Osteoblast (primary cell): Measurements from ENCODE around the gene KREMEN1. TPM values are rescaled to one million over a fixed set of nuclear protein-coding genes. Genes with fewer than 3 reads are reported as not detected.

ENCODE experiments used
- DNase-seq: peaks from one replicate; pipeline ENCODE4 v3.0.0; 2011; ENCODE audit warnings: low spot score, mixed read lengths; ENCODE audit not compliant: insufficient read length; ENCODE audit errors: missing footprints
- H2AFZ ChIP-seq: 2 replicates; pipeline ENCODE4 v1.6.0; 2011; ENCODE audit warnings: mild to moderate bottlenecking, low read length
- H3K27ac ChIP-seq: 2 replicates; pipeline ENCODE4 v1.5.1; 2011; ENCODE audit warnings: mild to moderate bottlenecking, low read depth, low read length, moderate library complexity
- H3K27me3 ChIP-seq: 2 replicates; pipeline ENCODE4 v1.6.0; 2012; ENCODE audit warnings: mild to moderate bottlenecking, control low read depth, inconsistent platforms, low read length, moderate library complexity; ENCODE audit not compliant: insufficient read depth
- H3K36me3 ChIP-seq: 2 replicates; pipeline ENCODE4 v1.5.1; 2011; ENCODE audit warnings: mild to moderate bottlenecking, low read length, control low read depth, moderate library complexity; ENCODE audit not compliant: insufficient read depth
- H3K4me1 ChIP-seq: 2 replicates; pipeline ENCODE4 v1.5.1; 2011; ENCODE audit warnings: mild to moderate bottlenecking, low read length, control low read depth, moderate library complexity; ENCODE audit not compliant: insufficient read depth
- H3K4me2 ChIP-seq: 2 replicates; pipeline ENCODE4 v1.6.0; 2011; ENCODE audit warnings: mild to moderate bottlenecking, low read length; ENCODE audit not compliant: insufficient read depth
- H3K4me3 ChIP-seq: fragments of 200-600 bp; sonication (generic); 3 replicates; pipeline ENCODE4 v1.5.1; 2012; ENCODE audit warnings: mild to moderate bottlenecking, low read length, inconsistent platforms; ENCODE audit not compliant: insufficient read depth
- H3K79me2 ChIP-seq: 2 replicates; pipeline ENCODE4 v1.6.0; 2012; ENCODE audit warnings: mild to moderate bottlenecking, low read length, control low read depth, inconsistent platforms; ENCODE audit not compliant: insufficient read depth
- H3K9me3 ChIP-seq: 2 replicates; pipeline ENCODE4 v1.5.1; 2011; ENCODE audit warnings: low read depth, low read length, control low read depth
- H4K20me1 ChIP-seq: 2 replicates; pipeline ENCODE4 v1.6.0; 2012; ENCODE audit warnings: mild to moderate bottlenecking, low read length, control low read depth; ENCODE audit not compliant: insufficient read depth
- CTCF ChIP-seq: IDR thresholded peaks from 2 replicates; pipeline ENCODE4 v1.5.1; 2011; ENCODE audit warnings: mild to moderate bottlenecking, low read depth, low read length, moderate library complexity; ENCODE audit errors: extremely low read depth
- total RNA-seq: library from RNA; depleted of rRNA; stranded (reverse); fragments of >200 nt; gene quantifications from 2 replicates; pipeline ENCODE4 v1.2.3, GENCODE V29; 2012

KREMEN1 gene
- total RNA-seq, 1 donor = 6.5 TPM

- Histone ChIP-seq H3K27me3 (no peaks in the 10 kb centered on the region), H4K20me1 (no peaks in the 10 kb centered on the region), H3K79me2 (no peaks in the 10 kb centered on the region), H3K4me2 (no peak overlapping the region), H3K27ac (no peak overlapping the region), H3K9me3 (no peaks in the 10 kb centered on the region), H3K4me1 (no peaks in the 10 kb centered on the region), H2AFZ (no peak overlapping the region), H3K4me3 (no peak overlapping the region), H3K36me3 (no peaks in the 10 kb centered on the region)
- no peak for TF ChIP-seq CTCF
- no peak for DNase-seq
Observed at GRCh38 chr22:29166180-29166579, 93.3 kb downstream of the KREMEN1 start.

- TF ChIP-seq CTCF = no peak
- DNase-seq = no peak
- no peaks in the 10 kb centered on the region for H3K27me3 ChIP-seq
- H3K27ac ChIP-seq = no peak overlapping the region
- H3K4me1 ChIP-seq = no peaks in the 10 kb centered on the region
- no peaks in the 10 kb centered on the region for H3K9me3 ChIP-seq
- no peaks in the 10 kb centered on the region for H3K79me2 ChIP-seq
- H3K4me3 ChIP-seq = no peak overlapping the region
- H4K20me1 ChIP-seq = no peaks in the 10 kb centered on the region
- H3K4me2 ChIP-seq = no peak overlapping the region
- H3K36me3 ChIP-seq = no peaks in the 10 kb centered on the region
- no peak overlapping the region for H2AFZ ChIP-seq
Observed at GRCh38 chr22:29167032-29167911, 94.4 kb downstream of the KREMEN1 start.

GRCh38 chr22:29171721-29172120 lies 98.9 kb downstream of the KREMEN1 start:
- DNase-seq = no peak
- Histone ChIP-seq H3K79me2 (no peaks in the 10 kb centered on the region), H2AFZ (no peak overlapping the region), H3K36me3 (no peaks in the 10 kb centered on the region), H3K4me3 (no peak overlapping the region), H3K27me3 (peaks cover 4% of the 10 kb centered on the region), H3K9me3 (peaks cover 5% of the 10 kb centered on the region), H3K4me1 (no peaks in the 10 kb centered on the region), H3K27ac (no peak overlapping the region), H4K20me1 (no peaks in the 10 kb centered on the region), H3K4me2 (no peak overlapping the region)
- no peak for TF ChIP-seq CTCF

- H3K36me3 ChIP-seq = no peaks in the 10 kb centered on the region
- H3K27me3 ChIP-seq = peaks cover 4% of the 10 kb centered on the region
- no peak overlapping the region for H3K4me2 ChIP-seq
- no peaks in the 10 kb centered on the region for H4K20me1 ChIP-seq
- H3K4me3 ChIP-seq = no peak overlapping the region
- H3K79me2 ChIP-seq = no peaks in the 10 kb centered on the region
- no peak for DNase-seq
- no peak for TF ChIP-seq CTCF
- H3K4me1 ChIP-seq = no peaks in the 10 kb centered on the region
- H3K9me3 ChIP-seq = peaks cover 5% of the 10 kb centered on the region
- H2AFZ ChIP-seq = no peak overlapping the region
- H3K27ac ChIP-seq = no peak overlapping the region
Observed at GRCh38 chr22:29172216-29172615, 99.4 kb downstream of the KREMEN1 start.
